ENCODE results near the gene TP53RK.

DNA sequence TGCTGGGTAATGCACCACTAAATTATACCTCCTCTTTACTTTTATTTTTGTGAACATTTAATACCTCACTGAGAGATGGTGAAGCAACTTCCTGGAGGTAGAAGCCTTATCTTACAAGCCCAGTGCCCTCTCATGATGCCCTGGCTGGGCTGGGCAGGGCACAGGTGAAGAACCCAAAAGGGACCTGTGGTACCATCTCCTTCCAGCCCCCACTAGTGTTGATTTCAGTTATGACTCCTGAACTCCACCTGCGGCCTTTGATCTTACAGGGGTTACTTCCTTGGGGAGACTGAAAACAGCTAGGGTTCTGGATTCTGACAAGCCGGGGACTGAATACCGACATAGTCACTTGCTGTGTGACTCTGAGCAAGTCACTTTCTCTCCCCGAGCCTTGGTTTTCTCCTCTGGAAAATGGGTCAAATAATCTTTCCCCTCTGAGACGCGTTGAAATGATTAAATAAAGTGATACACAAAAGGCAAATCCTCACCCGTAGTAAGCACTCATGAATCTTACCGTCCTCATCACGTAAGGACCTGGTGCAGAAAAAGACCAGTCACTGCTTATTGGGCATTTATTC is 39.2 kb downstream of the TP53RK start:
- TF ChIP-seq POLR2A (IDR thresholded peaks at IDR 0.05; ENCODE audit: low read length) (no peak), GATA1 (IDR thresholded peaks at IDR 0.05; ENCODE audit: low read depth, low read length) (no peak)

Data from erythroblast (primary cell).